Lower leg skin (tissue), 3 donors: ENCODE measurements around the gene CLEC16A.

Experiments
- POLR2A ChIP-seq, 2 donors: fragments of 450-650 bp; IDR thresholded peaks; one replicate each; pipeline ENCODE4 v1.6.1; 2016 to 2017; ENCODE audit warnings: antibody characterized with exemption in 2 of 2, mild to moderate bottlenecking in 1 of 2, moderate library complexity in 1 of 2
- TF ChIP-seq, protein P1 (sequence below), 3 donors: fragments of 450-650 bp; IDR thresholded peaks; one replicate each; pipeline ENCODE4 v1.5.1; 2016; ENCODE audit warnings: antibody characterized with exemption in 3 of 3, mild to moderate bottlenecking in 3 of 3, moderate library complexity in 2 of 3

DNA sequence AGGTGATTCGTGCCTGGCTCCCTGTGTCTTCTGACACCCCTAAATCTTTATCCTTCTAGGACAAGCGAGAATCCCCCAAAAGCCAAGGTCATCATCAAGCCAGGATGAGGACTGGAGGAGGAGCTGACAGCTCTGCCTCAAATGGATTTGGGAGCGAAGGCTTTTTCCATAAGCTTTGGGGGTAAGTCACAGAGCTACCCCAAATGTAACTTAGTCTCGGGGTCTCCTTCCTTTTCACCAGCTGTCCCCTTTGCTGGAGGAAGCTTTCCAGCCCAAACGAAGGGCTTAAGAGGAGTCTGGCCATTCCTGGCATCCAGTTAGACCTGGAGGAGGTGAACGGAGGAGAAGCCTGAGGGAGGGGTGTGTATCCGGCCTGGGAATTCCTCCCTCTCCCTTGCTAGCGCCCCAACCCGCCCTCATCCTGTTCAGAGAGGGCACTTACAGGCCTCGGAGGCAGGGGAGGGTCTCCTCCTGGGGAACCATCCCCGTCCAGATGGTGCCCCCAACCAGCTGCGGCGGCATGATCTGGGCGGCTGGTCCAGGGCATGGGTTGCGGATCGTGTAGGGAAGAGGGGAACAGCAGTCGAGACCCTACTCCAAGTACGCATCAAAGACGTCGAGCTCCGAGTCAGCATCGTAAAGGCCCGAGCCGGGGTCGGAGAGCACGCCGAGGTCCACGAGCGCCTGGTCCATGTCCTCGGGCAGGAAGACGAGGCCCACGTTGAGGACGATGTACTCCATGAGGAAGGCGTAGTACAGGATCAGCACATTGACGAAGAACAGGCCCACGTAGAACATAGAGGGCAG, 3.0 kb upstream of the CLEC16A start:
- TF ChIP-seq POLR2A (IDR thresholded peaks at IDR 0.05), result no peak
- TF ChIP-seq, protein P1, sequence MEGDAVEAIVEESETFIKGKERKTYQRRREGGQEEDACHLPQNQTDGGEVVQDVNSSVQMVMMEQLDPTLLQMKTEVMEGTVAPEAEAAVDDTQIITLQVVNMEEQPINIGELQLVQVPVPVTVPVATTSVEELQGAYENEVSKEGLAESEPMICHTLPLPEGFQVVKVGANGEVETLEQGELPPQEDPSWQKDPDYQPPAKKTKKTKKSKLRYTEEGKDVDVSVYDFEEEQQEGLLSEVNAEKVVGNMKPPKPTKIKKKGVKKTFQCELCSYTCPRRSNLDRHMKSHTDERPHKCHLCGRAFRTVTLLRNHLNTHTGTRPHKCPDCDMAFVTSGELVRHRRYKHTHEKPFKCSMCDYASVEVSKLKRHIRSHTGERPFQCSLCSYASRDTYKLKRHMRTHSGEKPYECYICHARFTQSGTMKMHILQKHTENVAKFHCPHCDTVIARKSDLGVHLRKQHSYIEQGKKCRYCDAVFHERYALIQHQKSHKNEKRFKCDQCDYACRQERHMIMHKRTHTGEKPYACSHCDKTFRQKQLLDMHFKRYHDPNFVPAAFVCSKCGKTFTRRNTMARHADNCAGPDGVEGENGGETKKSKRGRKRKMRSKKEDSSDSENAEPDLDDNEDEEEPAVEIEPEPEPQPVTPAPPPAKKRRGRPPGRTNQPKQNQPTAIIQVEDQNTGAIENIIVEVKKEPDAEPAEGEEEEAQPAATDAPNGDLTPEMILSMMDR (IDR thresholded peaks at IDR 0.05), result no peak
